Suprapubic skin (tissue), 4 donors: ENCODE measurements around the gene ZNF692.

Experiments used
- EP300 ChIP-seq: sonication (generic); formaldehyde crosslinking; IDR thresholded peaks from one replicate; pipeline ENCODE4 v1.6.1; 2017; ENCODE audit warnings: antibody characterized with exemption
- POLR2A ChIP-seq, 2 donors: fragments of 450-650 bp; IDR thresholded peaks; one replicate each; pipeline ENCODE4 v1.6.1; 2017; ENCODE audit warnings: antibody characterized with exemption in 2 of 2, mild to moderate bottlenecking in 2 of 2, moderate library complexity in 2 of 2
- POLR2AphosphoS5 ChIP-seq, 3 donors: sonication (generic); formaldehyde crosslinking; IDR thresholded peaks; one replicate each; pipeline ENCODE4 v1.6.1; 2017; ENCODE audit warnings: antibody characterized with exemption in 3 of 3
- TF ChIP-seq, protein P1 (sequence below), 2 donors: fragments of 200-600 bp in 1 of 2; fragments of 450-650 bp in 1 of 2; sonication (generic) in 1 of 2; IDR thresholded peaks; one replicate each; pipeline ENCODE4 v1.5.1; 2016 to 2019; ENCODE audit warnings: antibody characterized with exemption in 2 of 2, mild to moderate bottlenecking in 1 of 2, moderate library complexity in 1 of 2

DNA sequence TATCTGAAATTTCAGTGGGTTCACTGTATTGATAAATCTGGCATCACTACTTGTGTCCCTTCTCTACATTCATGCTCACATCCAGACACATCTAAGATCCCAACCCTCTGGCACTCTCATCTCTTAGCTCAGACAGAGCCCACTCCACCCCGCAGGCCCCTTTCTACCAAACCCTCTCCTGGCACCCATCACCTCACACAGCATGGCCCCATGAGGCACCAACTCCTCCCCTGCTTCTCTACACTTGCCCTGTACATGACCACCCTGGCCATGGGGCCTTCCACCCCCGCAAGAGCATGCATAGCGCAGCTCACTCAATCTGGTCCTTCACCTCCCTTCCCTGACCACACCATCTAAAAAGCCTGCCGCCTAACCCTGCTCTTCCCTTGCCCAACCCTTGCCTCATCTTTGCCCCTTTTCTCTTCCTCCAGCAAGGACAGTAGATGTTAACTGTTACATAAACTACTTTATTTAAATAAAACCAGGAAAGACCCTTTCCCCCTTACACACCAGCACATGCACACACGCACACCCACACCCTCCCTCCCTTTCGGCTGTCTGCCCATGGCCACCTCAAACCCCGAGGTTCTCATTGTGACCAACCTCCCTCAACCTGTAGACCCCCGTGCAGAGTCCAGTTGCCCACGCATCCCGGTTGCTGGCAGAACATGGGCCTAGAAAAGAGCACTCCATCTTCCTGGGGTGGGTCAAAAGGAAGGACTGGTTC lies 48.7 kb downstream of the ZNF692 start:
- TF ChIP-seq POLR2A (IDR thresholded peaks at IDR 0.05), result no peak
- TF ChIP-seq, protein P1, sequence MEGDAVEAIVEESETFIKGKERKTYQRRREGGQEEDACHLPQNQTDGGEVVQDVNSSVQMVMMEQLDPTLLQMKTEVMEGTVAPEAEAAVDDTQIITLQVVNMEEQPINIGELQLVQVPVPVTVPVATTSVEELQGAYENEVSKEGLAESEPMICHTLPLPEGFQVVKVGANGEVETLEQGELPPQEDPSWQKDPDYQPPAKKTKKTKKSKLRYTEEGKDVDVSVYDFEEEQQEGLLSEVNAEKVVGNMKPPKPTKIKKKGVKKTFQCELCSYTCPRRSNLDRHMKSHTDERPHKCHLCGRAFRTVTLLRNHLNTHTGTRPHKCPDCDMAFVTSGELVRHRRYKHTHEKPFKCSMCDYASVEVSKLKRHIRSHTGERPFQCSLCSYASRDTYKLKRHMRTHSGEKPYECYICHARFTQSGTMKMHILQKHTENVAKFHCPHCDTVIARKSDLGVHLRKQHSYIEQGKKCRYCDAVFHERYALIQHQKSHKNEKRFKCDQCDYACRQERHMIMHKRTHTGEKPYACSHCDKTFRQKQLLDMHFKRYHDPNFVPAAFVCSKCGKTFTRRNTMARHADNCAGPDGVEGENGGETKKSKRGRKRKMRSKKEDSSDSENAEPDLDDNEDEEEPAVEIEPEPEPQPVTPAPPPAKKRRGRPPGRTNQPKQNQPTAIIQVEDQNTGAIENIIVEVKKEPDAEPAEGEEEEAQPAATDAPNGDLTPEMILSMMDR (IDR thresholded peaks at IDR 0.05), result no peak
- TF ChIP-seq EP300, result no peak
- TF ChIP-seq POLR2AphosphoS5 (IDR thresholded peaks at IDR 0.05), result no peak
